ENCODE measurements around the gene NKX6-2. TPM values are rescaled to one million over a fixed set of nuclear protein-coding genes. Genes with fewer than 3 reads are reported as not detected.
"Not testable (repeated sequence)": the region's sequence is repeated elsewhere in the genome, so short reads cannot be mapped to it uniquely, and the experiment has no call there.

Gene NKX6-2
- total and polyA plus RNA-seq, 2 experiments from 2014 or later = 0.24 to 9.3 TPM

- H3K36me3 ChIP-seq (ENCODE audit: insufficient read depth); H3K79me2 ChIP-seq (replicated peaks; ENCODE audit: insufficient read depth); DNase-seq (ENCODE audit: low spot score); H3K27ac ChIP-seq (ENCODE audit: low read depth); H3K27me3 Mint-ChIP-seq (ENCODE audit: insufficient read depth, low read depth, poor library complexity); H3K4me3 Mint-ChIP-seq; H3K4me1 Mint-ChIP-seq; H2AFZ ChIP-seq; H4K20me1 ChIP-seq (replicated peaks; ENCODE audit: insufficient read depth); H3K27me3 ChIP-seq (ENCODE audit: insufficient read depth); H3K4me3 ChIP-seq; H3K36me3 Mint-ChIP-seq (ENCODE audit: low read depth); H3K4me1 ChIP-seq (ENCODE audit: insufficient read depth); H3F3A ChIP-seq (replicated peaks; ENCODE audit: low read depth); H3K4me2 ChIP-seq; H3K9me2 ChIP-seq (ENCODE audit: insufficient read depth); H3K9me3 Mint-ChIP-seq; ATAC-seq; H3K27ac Mint-ChIP-seq: not testable (repeated sequence)
These were observed 13.1 kb downstream of the NKX6-2 start for GRCh38 chr10:132772816-132773215.

DNA sequence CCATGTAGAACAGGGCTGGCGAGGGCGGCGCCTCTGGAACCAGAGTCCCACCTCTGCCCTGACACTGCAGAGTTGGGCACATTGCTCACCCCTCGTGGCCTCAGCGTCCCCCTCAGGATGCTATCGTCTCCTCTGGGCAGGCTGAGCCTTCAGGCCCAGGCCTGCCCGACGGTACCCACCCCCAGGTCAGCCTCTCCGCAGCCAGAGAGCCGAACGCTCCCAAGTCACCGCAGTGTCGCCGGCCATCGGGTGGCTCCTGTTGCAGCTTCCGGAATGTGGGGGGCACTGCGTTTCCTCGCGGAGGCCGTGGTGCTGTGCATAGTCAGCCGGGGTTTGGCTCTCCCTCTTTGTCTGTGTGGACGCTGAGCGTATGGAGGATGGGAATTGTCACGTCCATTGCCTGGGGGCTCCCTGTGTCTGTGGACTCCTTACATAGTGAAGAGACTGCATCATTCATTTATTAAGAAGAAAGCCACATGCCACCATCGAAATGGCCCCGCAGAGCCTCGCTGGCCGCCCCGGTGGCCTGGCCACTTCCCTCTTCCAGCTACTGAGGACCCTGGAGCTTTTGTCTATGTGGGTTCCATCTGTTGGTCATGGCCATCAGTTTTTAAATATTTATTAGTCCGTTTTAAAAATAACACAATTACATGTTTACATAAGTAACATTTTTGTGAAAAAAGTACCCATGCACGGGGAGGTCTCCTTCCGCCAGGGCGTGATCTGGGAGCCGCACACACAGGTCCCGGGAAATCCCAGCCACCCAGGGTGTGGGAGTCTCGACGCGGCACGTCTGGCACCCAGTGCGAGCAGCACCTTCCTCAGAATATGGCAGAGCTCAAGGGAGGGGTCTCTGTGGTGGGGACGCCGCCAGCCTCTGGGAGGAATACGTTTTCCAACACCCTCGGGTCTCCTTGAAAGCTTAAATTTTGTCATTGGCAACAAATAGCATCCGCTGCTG lies 15.6 kb downstream of the NKX6-2 start:
- Histone ChIP-seq H3K9me2 (ENCODE audit: insufficient read depth) (no peaks in the 10 kb centered on the region), H2AFZ (no peak overlapping the region), H3K4me1 (ENCODE audit: insufficient read depth) (no peaks in the 10 kb centered on the region), H4K20me1 (replicated peaks; ENCODE audit: insufficient read depth) (no peaks in the 10 kb centered on the region), H3K36me3 (ENCODE audit: insufficient read depth) (no peaks in the 10 kb centered on the region), H3K4me2 (no peak overlapping the region), H3K27me3 (ENCODE audit: insufficient read depth) (no peaks in the 10 kb centered on the region), H3F3A (replicated peaks; ENCODE audit: low read depth) (no peaks in the 10 kb centered on the region), H3K4me3 (no peak overlapping the region), H3K79me2 (replicated peaks; ENCODE audit: insufficient read depth) (no peaks in the 10 kb centered on the region), H3K27ac (ENCODE audit: low read depth) (no peak overlapping the region)
- no peak overlapping the region for H3K4me3 Mint-ChIP-seq
- peaks cover 4% of the 10 kb centered on the region for H3K36me3 Mint-ChIP-seq (ENCODE audit: low read depth)
- H3K9me3 Mint-ChIP-seq = no peaks in the 10 kb centered on the region; the same call in 1 of the 3 replicates
- no peaks in the 10 kb centered on the region; the same call in 2 of the 3 replicates for H3K4me1 Mint-ChIP-seq
- no peak overlapping the region for H3K27ac Mint-ChIP-seq
- peaks cover 5% of the 10 kb centered on the region for H3K27me3 Mint-ChIP-seq (ENCODE audit: insufficient read depth, low read depth, poor library complexity)
- ATAC-seq (no peak), DNase-seq (ENCODE audit: low spot score) (no peak)
- no peak for TF ChIP-seq ETS1 (IDR thresholded peaks at IDR 0.05)
- TF ChIP-seq CREB1 (CRISPR knock-in tag; IDR thresholded peaks at IDR 0.05; ENCODE audit: low read depth) = no peak
- TF ChIP-seq POLR2AphosphoS5 (IDR thresholded peaks at IDR 0.05; ENCODE audit: low read depth) = no peak
- no peak for TF ChIP-seq ZNF331 (CRISPR knock-in tag; IDR thresholded peaks at IDR 0.05; ENCODE audit: low read depth)
- TF ChIP-seq ZNF114 (CRISPR knock-in tag; IDR thresholded peaks at IDR 0.05) = no peak
- TF ChIP-seq CTCF (conservative IDR thresholded peaks at IDR 0.05; ENCODE audit: low read depth in 2 of 2) = no peak
- TF ChIP-seq EZH2phosphoT487 (IDR thresholded peaks at IDR 0.05; ENCODE audit: unreplicated experiment) = no peak
- no peak for TF ChIP-seq ZNF462 (CRISPR knock-in tag; IDR thresholded peaks at IDR 0.05)
- TF ChIP-seq NANOG (IDR thresholded peaks at IDR 0.05; ENCODE audit: borderline replicate concordance) = no peak
- no peak for TF ChIP-seq EZH2 (IDR thresholded peaks at IDR 0.05; ENCODE audit: low read depth, unreplicated experiment)
- no peak for TF ChIP-seq STAT1 (IDR thresholded peaks at IDR 0.05; ENCODE audit: unreplicated experiment)
- no peak for TF ChIP-seq JUNB (IDR thresholded peaks at IDR 0.05; ENCODE audit: unreplicated experiment)
